Fibroblast of pulmonary artery (primary cell): Measurements from ENCODE around the gene GRIK3.

ENCODE experiments used
- DNase-seq: peaks from one replicate; pipeline ENCODE4 v3.0.0-alpha.2; 2010; ENCODE audit warnings: low read depth
- H3K4me3 ChIP-seq: replicated peaks from 2 replicates; pipeline ENCODE4 v1.5.1; 2011; ENCODE audit warnings: low read depth, mild to moderate bottlenecking, control low read depth, low read length, moderate library complexity
- TF ChIP-seq, protein P1 (sequence below): IDR thresholded peaks from 2 replicates; pipeline ENCODE4 v1.5.1; 2011; ENCODE audit warnings: mild to moderate bottlenecking, control low read depth, low read length, inconsistent platforms; ENCODE audit errors: missing control alignments

The GRIK3 gene

DNA sequence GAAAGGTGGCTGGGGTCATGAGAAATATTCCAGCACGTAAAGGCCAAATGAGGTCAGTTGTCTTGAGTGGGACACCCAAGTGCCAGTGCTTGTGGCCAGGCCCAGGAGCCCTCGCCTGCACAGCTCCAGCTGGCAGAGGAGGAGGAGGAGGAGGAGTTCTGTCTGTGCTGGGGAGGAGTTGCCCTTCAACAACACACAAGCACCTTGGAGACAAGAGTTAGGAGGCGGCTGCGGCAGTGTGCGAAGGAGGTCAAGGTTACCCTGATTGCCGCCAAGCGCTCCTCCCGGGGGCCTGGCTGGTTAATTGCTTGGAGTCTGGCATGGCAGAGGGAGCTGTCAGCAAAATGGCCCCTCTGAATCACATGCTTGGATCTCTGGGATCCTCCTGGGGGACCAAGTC, 45.1 kb downstream of the GRIK3 start:
- no peak overlapping the region for H3K4me3 ChIP-seq
- DNase-seq: no peak
- TF ChIP-seq, protein P1, sequence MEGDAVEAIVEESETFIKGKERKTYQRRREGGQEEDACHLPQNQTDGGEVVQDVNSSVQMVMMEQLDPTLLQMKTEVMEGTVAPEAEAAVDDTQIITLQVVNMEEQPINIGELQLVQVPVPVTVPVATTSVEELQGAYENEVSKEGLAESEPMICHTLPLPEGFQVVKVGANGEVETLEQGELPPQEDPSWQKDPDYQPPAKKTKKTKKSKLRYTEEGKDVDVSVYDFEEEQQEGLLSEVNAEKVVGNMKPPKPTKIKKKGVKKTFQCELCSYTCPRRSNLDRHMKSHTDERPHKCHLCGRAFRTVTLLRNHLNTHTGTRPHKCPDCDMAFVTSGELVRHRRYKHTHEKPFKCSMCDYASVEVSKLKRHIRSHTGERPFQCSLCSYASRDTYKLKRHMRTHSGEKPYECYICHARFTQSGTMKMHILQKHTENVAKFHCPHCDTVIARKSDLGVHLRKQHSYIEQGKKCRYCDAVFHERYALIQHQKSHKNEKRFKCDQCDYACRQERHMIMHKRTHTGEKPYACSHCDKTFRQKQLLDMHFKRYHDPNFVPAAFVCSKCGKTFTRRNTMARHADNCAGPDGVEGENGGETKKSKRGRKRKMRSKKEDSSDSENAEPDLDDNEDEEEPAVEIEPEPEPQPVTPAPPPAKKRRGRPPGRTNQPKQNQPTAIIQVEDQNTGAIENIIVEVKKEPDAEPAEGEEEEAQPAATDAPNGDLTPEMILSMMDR: no peak

DNA sequence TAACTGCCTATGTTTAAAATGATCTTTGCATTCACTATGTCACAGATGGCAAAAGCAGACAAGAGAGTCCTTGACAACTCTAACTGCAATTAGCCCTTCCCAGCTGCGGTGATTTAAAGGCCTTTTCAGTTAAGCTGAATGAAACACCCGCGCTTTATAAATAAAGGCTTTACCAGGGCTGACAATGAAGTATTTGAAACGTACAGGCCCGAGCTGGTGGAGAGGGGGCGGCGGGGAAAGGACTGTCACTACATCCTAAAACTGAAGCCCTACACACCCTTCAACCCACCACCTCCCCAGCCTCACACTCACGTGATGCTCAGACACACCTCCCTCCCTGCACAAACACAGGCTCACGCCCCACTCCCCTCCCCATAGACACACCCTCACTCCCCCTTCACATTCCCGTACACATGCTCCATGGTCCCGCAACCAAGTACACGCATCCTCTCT, 45.5 kb downstream of the GRIK3 start:
- no peak for DNase-seq
- H3K4me3 ChIP-seq: no peak overlapping the region
- TF ChIP-seq, protein P1: no peak

DNA sequence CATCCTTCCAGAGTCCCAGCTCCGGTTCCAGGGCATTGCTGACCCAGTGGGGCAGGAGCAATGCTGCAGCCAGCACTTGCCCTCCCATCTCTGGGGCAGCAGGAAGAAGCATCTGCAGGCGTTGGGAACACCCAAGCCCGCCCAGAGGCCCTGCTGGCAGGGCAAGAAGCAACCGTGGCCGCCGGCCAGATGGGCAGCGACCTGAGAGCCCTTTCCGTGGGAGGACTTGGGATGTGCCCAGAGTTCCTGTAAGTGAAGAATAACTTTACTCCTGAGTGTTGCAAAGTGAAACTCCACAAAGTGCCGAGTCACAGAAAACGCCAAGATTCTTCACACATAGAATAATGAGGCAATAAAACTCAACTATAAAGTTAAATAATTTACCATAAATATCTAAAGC, 46.0 kb downstream of the GRIK3 start:
- no peak overlapping the region for H3K4me3 ChIP-seq
- DNase-seq: no peak
- TF ChIP-seq, protein P1: no peak

DNA sequence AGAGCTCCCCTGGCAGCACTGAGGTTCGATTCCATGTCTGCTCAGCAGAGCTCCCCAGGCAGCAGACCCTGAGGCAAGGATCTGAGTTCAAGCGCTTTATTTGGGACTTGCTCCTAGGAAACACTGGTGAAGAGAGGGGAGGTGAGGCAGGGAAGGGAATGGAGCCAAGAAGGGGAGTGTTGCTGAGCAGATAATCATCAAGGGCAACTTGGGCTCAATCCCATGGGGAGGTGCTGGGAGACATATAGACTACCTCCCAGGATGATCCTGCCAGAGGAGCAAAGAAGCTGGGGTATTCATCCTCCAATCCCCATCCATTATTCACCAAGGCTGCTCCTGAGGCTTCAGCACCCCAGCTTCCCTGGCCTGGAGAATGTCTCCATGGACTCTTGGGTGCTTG, 47.0 kb downstream of the GRIK3 start:
- no peak for DNase-seq
- H3K4me3 ChIP-seq: no peak overlapping the region
- TF ChIP-seq, protein P1: no peak

DNA sequence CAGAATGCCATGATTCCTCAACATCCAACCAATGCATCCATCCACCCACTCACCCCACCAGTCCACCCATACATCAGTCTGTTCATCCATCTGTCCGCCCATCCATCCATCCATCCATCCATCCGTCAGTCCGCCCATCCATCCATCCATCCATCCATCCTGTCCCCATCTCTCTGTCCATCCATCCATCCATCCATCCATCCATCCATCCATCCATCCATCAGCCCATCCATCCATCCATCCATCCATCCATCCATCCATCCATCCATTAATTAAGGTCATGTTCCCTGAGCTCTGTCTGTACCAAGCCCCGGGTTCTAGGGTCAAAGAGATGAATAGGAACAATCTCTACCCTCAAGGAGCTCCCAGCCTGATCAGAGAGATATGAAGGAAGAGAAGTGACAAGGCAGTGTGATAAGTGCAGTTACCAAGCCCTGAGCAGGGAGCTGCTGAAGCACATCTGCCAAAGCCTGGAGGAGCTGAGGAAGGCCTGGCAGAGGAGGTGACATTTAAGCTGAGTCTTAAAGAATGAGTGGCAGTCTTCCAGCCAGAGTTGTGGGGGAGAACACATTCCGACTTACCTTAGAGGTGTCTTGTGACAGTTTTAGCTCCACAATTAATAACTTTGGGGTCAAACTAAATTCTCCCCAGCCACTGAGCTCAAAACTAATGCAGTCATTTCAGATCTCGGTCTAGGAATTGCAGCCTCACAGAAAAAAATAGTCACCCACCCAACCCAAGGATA, 47.9 kb downstream of the GRIK3 start:
- TF ChIP-seq, protein P1: no peak
- no peak overlapping the region for H3K4me3 ChIP-seq
- DNase-seq: no peak

DNA sequence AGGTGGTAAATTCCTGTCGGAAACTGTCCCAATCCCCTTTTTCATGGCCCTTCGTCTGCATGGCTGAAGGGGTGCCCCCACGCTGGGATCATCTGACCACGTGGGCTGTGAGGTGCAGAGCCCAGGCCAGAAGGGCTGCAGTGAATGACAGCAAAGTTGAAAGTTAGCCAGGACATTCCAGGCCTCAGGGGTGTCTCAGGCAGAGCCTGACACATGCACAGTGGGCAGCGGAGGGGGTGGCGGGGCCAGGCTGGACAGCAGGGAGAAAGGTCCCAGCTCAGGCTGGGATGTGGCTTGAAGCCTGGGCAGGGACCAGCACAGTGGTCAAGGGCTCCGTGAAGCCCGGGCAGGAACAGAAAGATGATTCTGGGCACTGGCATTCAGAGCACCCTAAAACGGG, 49.6 kb downstream of the GRIK3 start:
- TF ChIP-seq, protein P1: no peak

DNA sequence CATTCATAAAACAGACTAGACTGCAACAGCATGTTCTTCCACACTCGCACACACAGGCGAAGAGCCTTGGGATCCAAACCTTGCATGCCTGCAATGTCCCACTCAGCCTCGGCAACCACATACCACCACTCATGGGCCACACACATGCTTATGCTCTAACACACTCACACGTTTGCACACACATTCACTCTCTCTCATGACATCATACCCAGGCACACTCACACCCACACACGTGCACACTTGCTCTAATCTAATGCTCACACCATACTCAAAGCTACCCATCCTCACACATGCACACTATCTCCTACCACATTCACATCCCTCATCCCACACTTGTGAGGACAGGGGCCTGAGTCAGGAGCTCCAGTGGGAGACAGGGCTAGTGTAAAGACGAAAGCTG, 50.3 kb downstream of the GRIK3 start:
- no peak overlapping the region for H3K4me3 ChIP-seq
- DNase-seq: no peak
- TF ChIP-seq, protein P1: no peak

More for the DNA sequence above, 49.6 kb downstream of the GRIK3 start:
- H3K4me3 ChIP-seq: no peak overlapping the region
- DNase-seq: no peak
